Vagina (tissue), 2 donors: ENCODE data around the gene CASP6.

Source experiments
- POLR2A ChIP-seq, 2 donors: fragments of 450-650 bp; IDR thresholded peaks; one replicate each; pipeline ENCODE4 v1.6.1; 2017; ENCODE audit warnings: antibody characterized with exemption in 2 of 2, mild to moderate bottlenecking in 2 of 2, moderate library complexity in 2 of 2
- POLR2AphosphoS5 ChIP-seq, 2 donors: sonication (generic); formaldehyde crosslinking; IDR thresholded peaks; one replicate each; pipeline ENCODE4 v1.9.0; 2017; ENCODE audit warnings: antibody characterized with exemption in 2 of 2, mild to moderate bottlenecking in 2 of 2, low read depth in 1 of 2; ENCODE audit not compliant: insufficient read depth in 1 of 2
- TF ChIP-seq, protein P1 (sequence below), 3 experiments: fragments of 450-650 bp in 2 of 3; fragments of 200-600 bp in 1 of 3; sonication (generic) in 1 of 3; IDR thresholded peaks; one replicate each; pipeline ENCODE4 v1.5.1; 2017 to 2019; ENCODE audit warnings: antibody characterized with exemption in 3 of 3, mild to moderate bottlenecking in 2 of 3, moderate library complexity in 2 of 3

DNA sequence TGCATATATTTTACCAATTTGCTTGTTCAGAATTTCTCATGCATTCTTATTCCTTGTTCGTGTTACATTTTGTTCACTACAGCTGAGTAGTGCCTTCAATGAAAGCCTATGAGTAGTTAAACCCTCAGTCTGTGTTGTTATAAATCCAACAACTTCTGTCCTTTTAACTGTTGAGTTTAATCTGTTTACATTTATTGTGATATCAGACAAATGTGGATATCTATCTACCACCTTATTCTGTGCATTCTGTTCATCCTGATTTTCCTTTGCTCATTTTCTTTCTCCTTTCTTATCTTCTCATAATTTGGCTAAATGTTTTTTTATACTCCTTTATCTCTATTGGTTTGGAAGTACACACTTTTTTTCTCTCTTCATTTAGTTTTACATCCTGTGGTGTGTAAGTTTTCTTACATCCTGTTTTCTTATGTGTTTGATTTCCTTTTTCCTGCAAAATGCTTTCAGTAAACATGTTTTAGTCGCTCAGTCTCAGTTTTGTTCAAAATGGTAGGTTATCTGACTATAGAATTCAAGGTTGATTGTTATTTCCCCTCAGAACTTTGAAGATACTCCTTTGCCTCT lies 54.2 kb downstream of the CASP6 start:
- TF ChIP-seq, protein P1, sequence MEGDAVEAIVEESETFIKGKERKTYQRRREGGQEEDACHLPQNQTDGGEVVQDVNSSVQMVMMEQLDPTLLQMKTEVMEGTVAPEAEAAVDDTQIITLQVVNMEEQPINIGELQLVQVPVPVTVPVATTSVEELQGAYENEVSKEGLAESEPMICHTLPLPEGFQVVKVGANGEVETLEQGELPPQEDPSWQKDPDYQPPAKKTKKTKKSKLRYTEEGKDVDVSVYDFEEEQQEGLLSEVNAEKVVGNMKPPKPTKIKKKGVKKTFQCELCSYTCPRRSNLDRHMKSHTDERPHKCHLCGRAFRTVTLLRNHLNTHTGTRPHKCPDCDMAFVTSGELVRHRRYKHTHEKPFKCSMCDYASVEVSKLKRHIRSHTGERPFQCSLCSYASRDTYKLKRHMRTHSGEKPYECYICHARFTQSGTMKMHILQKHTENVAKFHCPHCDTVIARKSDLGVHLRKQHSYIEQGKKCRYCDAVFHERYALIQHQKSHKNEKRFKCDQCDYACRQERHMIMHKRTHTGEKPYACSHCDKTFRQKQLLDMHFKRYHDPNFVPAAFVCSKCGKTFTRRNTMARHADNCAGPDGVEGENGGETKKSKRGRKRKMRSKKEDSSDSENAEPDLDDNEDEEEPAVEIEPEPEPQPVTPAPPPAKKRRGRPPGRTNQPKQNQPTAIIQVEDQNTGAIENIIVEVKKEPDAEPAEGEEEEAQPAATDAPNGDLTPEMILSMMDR (IDR thresholded peaks at IDR 0.05) = no peak
- no peak for TF ChIP-seq POLR2AphosphoS5 (IDR thresholded peaks at IDR 0.05; ENCODE audit: insufficient read depth in 1 of 2, low read depth in 1 of 2)
- TF ChIP-seq POLR2A (IDR thresholded peaks at IDR 0.05) = no peak
